Stimulated activated naive CD4-positive, alpha-beta T cell treated with Interleukin-2 at 50 U/mL for 16 hours (primary cell): ENCODE results near the gene OXSM.

Source experiments
- DNase-seq: peaks from one replicate; lab custom pipeline; 2025; lab: John Stamatoyannopoulos, UW

The OXSM gene

DNA sequence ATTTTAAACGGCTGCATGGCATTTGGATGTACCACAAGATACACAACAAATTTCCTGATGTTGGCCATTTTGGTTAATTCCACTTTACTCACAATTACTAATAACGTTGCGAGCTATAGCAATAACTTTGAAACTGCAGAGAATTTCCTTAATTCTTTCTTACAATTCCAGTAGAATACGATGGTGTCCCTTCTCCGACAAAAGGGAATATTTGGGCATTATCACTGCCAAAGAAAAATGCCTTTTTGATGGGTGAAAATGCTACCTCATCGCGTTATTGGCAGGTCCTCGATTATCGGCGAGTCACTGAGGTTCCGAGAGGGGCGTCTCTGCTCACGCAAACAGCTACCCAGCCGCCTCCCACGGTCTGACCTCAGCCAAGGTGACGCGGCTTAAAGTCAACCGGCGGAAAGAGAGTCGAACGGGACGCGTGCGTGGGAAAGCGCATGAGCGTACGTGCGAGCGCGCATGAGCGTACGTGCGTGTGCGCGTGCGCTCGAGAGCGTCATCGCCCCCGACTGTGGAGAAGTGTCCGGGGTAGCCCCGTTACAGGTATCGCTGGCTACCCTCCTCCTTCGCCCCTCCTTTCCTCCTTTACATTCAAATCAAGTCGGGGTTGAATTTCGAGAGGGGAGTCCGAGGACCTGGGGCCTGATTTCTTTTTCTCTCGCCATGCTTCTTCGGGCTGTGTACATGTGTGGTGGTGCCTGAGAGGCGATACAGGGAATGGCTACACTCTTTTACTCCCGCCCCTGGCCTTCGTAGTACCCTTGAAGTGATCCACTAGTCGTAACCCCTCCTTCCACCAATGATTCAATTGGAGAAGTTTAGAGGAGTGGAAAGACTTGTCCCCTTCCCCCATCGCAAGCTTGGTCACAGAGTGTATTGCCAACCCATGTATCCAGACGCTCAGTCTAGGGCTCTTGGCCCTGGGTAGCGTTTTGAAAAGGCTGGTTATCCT is at the start of gene OXSM:
Gene OXSM, plus strand, starts transcription at position 495 of the 961 bp plus-strand sequence. CDS start 931 bp downstream, outside the sequence.
- DNase-seq: peak; percentile 94

DNA sequence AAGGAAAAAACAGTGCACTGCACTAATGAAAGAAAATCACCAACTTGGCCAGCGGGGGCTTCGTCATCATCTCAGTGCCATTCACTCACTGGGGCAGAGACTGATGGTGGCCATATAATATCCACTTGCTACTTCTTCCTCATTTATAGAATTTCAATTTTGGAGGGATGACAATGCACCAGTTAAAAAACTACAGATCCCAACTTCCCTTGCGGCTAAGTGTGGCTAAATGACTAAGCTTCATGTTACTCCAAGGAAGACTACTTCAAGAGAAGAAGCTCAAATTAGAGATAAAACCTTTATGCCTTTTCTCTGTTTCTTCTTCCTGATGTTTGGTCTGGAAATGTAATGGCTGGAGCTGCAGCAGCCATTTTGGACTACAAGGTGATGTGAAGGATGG is 45.4 kb upstream of the OXSM start:
- no peak for DNase-seq

DNA sequence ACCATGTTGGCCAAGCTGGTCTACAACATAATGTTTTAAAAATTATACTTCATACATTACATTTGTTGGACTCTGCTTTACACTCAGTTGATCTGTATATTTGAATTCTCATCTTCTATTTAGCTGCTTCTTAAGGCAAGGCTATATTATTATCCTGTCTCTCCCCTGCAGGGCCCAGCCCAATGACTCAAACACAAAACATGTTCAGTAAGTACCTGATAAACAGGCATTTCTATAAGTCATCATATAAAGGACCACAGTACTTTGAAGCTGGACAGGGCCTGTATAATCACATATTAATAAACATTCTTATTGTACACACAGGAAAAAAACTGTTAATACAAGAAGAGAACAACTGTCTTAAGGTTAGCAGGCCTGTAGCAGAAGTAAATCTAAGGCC is 42.9 kb upstream of the OXSM start:
- no peak for DNase-seq

DNA sequence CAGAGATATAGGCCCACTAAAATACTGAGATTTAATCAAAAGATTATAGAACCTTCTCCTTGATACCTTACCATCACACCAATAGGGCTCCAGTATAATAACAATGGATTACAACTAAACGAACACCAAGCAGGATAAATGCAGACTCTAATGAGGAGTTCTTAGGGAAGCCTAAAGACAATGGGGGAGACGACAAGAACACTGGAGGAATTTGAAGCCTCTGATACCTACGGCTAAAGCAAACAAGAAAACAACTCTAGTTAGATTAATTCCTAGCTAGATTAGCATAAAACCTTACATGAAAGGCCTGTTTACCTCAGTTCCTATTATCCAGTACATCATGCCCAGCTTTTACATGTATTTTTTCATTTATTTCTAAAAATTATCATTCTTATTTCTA is 41.7 kb upstream of the OXSM start:
- DNase-seq: no peak

DNA sequence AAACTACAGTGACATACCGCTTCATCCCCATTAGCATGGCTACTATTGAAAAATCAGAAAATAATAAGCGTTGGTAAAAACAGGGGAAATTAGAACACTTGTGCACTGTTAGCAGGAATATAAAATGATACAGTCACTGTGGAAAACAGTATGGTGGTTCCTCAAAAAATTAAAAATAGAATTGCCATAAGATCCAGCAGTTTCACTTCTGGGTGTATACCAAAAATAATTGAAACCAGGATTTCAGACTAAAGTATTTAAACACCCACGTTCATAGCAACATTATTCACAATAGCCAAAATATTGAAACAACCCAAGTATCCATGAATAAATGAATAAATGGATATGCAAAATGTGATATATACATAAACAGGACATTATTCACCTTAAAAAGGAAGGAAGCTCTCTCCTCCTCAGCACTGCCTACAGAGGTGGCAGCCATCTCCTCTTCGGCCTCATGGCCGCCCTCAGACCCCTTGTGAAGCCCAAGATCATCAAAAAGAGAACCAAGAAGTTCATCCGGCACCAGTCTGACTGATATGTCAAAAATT is 40.8 kb upstream of the OXSM start:
- DNase-seq: no peak

DNA sequence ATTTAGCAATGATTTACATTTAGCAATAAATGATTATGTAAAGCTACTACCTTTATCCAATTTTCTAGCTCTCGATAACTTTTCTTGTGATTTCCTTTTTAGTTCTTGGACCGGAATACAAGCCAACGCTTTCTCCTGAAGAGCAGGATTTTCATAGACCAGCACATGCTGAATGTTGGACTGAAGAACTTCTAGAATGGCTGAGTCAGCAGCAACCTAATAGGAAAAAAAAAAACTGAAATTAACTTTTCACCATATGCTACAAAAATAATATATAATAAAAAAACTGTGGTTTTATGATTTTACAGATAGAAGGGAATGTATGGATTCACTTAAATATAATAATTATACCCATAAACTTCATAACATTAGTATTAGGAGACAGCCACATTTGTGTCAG is 38.8 kb upstream of the OXSM start:
- no peak for DNase-seq

DNA sequence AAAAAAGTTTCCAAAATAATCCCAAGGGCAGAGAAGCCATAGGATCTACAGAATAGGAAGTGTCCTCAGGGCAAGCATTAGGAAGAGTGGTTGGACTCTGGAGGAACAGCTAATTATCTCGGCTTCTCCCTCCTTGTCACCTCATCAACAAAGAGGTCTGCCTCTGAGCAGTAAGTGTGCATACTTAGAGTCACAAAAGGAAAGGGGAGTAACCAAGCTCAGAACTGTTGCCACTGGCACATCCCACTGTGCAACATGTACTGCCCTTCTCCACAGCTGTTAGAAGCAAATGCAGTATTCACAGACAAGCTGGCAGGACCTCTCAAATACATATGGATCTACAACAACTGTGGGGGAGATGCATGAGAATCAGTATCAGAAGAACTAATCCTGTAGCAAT is 38.2 kb upstream of the OXSM start:
- no peak for DNase-seq

DNA sequence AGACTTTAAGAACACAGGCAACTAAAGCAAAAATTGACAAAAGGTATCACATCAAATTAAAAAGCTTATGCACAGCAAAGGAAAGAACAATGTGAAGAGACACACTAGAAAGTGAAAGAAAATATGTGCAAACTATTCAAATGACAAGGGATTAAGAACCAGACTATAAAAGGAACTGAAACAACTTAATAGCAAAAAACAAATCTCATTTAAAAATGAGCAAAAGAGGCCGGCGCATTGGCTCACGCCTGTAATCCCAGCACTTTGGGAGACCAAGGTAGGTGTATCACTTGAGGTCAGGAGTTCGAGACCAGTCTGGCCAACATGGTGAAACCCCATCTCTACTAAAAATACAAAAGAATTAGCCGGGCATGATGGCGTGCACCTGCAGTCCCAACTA is 21.0 kb upstream of the OXSM start:
- no peak for DNase-seq

DNA sequence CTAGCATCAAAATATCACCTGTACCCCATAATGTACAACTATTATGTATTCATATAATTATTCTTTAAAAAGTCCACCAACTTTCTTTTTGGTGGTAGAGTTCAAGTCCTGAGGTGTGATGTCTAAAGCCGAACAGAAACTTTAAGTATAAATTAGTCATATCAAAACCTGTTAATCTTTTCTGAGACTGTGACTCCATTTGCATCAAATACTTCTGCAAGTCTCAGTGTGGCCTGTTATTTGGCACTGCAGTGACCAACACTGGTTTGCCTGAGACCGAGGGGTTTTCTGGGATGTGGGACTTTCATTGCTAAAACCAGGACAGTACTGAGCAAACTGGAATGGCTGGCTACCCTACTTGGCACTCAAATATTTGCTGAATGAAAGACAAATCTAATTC is 14.0 kb upstream of the OXSM start:
- DNase-seq: no peak

DNA sequence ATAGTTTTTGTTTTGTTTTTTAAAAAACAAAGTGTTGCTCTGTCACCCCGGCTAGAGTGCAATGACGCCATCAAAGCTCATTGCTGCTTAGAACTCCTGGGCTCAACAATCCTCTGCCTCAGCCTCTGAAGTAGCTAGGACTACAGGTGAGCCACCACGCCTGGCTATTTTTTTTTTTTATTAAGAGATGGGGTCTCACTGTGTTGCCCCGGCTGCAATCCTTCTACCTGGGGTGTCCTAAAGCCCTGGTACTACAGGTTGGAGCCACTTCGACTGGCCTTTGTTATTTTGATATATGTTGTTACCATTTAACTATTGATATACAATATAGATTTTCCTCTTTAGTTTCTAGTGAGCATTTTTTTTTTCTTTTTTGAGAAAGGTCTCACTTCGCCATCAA is 9.3 kb upstream of the OXSM start:
- DNase-seq: no peak

DNA sequence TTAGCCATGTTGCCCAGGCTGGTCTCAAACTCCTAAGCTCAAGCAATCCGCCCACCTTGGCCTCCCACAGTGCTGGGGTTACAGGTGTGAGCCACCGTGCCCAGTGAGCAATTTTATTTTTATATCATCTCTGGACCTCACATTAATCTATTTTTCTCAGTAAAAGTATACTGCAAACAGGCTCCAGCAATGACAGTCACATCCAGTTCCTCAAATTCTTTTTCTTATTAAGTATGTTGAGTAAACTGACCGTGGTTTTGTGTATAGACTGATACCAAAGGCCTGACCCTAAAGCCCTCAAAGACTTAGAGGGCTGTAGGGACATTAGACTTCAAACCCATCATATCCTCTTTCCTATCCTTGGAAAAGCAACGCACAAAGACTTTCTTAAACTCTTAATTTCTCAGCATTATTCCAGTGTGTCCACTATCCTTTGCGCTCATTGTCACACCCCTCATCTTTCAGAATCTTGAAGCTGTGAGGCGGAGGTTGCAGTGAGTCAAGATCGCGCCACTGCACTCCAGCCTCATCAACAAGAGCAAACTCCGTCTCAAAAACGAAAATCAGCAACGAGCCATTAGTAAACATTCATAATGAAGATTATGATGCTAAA is 8.6 kb upstream of the OXSM start:
- no peak for DNase-seq

DNA sequence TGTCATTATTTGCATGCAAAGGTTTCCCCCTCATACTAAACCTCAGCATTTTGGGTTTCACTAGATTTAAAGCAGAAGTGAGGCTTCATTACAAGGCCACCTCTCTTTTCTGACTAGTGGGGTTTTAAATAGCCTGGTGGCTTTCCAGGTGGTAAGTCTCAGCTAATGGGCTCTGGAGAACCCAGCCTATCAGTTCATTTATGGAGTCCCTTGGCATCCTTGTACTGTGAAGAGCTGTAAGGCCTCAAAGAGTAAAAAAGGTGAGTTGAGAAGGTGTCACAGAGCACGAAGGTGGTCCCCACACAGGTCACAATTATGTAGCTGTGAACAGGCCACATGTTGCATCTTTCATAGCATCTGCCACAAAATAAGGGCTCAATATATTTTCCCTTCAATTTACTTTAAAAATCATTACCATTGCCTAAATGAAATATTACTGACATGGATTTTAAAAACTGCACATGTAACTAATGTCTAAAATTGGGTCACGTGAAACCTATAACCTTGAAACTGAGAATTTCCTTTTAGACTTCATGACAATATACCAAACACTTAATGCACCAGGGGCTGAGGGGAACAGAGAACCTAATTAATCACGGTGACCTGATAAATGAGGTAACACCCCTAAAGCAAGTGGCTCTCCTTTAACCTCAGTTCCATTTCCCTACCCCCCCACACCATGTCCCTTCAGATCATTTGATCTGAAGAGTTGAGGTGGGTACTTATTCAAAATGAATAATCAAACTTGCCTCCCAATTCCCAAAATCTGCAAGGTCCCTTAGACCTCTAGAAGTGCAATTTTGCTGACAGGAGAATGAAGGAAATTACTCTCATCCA is 7.9 kb upstream of the OXSM start:
- DNase-seq: no peak

DNA sequence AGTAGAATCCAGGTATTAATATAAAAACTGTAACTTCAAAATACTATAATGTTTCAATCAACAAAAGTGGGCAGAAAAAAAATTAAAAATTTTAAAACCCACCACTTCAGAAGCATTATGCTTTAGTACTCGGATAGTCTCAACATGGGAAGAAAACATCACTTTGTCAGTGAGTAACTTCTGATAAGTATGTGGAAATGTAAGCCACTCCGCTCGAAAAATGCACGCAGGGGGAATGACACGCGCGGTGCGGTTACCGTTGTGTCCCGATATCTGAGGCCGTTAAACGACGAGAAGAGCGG is 7.3 kb upstream of the OXSM start:
- DNase-seq: no peak

DNA sequence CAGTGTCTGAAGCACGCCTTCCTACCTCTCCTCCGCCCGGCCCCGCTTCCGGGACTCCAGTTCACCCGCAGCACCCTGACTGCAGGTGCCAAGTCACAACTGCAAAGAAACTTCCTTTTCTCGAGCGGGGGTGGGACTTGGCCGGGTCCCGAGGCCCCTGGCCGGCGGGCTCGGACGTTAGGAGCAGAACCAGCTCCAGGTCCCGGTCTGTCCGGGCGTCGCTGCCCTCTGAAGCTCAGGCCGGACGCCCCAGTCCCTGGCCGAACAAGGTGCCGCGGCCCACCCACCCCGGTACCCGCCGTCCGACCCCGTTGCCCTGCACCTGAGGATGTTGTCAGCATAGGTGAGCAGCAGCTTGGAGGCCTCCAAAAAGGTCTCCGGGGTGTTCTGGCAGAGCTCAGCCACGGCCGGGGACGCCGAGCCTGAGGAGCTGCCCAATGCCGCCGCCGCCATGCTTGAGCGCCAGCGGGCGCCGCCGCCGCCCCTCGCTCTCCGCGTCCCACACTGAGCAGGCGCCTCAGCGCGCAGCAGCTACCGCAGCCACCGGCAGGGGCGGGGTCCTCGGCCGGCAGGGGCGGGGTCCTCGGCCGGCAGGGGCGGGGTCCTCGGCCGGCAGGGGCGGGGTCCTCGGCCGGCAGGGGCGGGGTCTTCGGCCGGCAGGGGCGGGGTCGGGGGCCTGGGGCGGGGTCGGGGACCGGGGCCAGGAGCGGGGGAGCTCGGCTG is 6.8 kb upstream of the OXSM start, which contains the start of gene NGLY1:
Gene NGLY1, minus strand, starts transcription at position 506 of the 723 bp plus-strand sequence. Its CDS starts 53 bp downstream, at position 453.
- DNase-seq: peak; percentile 82

DNA sequence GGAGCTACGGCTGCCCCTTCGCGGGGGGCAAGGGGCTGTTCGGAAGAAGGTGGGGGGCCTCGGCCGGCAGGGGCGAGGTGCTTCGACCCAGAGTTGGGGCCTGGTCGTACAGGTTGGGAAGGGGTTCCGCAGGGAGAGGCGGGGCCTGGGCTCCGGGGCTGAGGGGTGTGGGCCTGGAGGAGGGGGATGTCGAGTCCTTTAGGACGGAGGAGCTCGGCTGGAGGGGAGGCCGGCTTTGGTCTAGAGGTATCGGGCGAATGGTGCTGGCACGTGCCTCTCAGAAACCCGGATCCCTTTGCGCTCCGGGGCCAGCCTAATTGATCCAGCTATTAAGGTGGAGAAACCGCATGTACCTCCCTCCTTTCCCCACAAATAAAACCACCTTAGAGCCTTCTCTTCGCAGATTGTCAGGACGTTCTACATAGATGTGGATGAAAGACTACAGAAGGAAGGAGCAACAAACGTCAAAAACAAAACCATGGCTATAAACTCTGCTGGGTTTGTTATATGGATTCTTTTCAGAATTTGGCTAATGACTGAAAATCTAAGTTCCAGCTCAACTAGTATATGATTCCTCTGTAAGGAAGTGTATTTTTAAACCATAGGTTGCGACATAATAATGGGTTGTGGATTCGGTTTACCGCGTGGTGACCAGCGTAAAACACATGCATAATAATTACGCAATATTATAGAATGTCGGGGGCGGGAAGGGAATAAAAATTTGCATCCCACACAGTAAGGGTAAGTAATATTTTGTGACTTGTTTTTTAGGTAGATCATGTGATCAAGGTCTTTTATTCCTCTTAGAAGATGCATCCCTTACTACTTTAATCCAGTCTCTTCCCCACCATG is 6.0 kb upstream of the OXSM start:
- DNase-seq: no peak

DNA sequence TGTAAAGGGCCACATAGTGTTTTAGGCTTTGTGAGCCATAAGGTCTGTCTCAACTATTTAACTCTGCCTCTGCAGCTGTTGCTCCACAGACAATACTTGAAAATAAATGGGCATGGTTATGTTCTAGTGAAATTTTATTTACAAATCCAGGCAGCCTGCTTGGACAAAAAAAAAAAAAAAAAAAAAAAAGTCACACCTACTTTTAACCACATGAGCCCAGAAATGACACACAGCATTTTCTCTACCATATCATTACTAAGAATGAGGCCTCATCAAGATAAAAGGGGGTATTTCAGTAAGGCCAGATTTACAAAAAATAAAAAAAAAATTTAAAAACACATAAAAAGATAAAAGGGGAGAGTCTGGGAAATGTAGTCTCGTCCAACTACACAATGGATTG is 4.9 kb upstream of the OXSM start:
- no peak for DNase-seq

DNA sequence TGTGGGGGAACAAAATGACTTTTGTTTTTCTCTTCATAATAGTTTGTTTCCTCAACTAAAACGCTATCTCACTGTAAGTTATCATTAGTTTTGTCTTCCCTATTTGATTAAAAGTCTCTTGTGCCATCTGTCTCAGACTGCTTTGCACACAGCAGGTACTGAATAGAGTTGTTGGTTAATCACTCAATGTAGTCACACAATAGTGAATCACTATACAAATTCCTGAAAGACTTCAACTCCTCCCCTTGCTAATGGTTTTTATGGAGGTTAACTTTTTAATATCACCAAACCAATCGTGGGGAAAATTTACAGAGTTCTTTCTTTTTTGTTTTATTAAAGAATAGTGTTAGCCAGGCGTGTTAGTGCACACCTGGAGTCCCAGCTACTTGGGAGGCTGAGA is 4.1 kb upstream of the OXSM start:
- no peak for DNase-seq

DNA sequence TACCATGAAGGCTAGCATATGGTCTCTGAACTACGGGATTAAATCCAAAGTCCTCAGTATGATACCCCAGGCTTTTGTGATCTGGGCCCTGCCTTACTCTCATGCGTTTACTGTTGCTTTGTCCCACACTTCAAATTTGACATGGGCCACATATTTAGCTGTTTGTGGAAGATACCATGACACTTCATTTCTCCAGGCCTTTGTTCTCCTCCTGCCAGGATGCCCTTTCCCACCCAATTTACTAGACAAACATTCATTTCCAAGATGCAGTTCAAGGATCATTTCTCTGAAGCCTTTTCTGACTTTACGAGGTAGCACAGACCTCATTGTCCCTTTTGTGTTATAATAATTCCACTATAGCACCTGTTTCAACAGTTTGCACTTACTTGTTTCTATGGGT is 2.2 kb upstream of the OXSM start:
- DNase-seq: no peak

DNA sequence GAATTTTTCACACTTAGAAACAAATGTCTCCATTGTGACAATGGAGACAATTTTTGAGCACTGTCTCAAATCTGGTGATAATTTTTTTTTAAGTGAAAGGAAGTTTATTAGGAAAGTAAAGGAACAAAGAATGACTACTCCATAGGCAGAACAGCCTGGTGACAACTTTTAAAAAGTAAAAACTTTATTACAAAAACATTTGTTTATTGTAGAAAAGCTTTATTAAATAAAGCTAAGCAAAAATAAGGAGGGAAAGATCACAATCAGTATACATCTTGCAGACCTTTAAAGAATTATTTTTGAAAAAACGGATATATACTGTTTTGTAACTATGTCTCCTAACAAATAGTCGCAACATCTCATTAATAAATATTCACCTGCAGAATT is 688 bp upstream of the OXSM start:
- no peak for DNase-seq

DNA sequence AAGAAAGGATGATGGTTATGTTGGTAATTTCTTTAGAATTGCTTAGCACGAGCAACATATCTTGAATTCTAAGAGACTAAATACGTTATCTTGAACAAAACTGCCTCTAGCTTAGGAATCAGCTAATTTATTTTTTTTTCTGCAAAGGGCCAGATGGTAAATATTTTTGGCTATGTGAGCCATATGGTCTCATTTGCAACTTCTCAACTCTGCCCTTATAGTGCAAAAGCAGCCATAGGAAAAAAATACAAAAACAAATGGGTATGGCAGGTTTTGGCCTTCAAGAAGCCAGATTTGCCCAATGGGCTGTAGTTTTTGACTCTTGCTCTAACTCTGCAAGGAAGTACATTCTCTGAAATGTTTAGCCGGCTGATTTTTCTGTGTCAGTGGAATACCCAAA is 11.9 kb downstream of the OXSM start:
- no peak for DNase-seq

DNA sequence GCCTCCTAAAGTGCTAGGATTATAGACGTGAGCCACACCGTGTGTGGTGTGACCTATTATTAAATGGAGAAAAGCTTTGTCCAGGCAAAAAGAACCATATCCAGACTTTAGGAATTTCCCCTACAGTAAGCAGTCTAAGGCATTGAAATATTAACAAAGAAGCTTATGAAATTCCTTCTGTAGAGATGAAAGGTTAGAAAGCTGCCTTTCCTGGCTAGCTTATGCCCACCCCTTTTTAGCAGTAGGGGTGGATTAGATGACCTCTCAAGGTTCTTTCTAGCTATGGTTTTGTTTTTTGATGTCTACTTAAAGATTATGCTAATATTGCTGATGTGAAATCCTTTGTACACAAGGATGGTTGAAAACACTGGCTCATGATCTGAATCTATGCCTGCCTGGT is 13.9 kb downstream of the OXSM start:
- no peak for DNase-seq
